HG02885 (cell line): Measurements from ENCODE around the gene FSCB.
"Not testable (repeated sequence)": the region's sequence is repeated elsewhere in the genome, so short reads cannot be mapped to it uniquely, and the experiment has no call there.

Experiments used
- ATAC-seq: cut with Tn5 transposase; IDR thresholded peaks from one replicate; pipeline ENCODE4 v1.9.1; 2021; ENCODE audit warnings: mild to moderate bottlenecking; ENCODE audit not compliant: unreplicated experiment, poor library complexity

Gene FSCB

GRCh38 chr14:44507183-44507582 lies at the start of gene FSCB:
TSS of gene FSCB (minus strand) at chr14:44507283. CDS start at chr14:44506987, 296 bp downstream.
- no peak for ATAC-seq

- ATAC-seq, result no peak
Observed at GRCh38 chr14:44531658-44532057, 24.6 kb upstream of the FSCB start.

- ATAC-seq, result no peak
Observed at GRCh38 chr14:44530475-44530874, 23.4 kb upstream of the FSCB start.

- ATAC-seq, result no peak
Observed at GRCh38 chr14:44529026-44529425, 21.9 kb upstream of the FSCB start.

- ATAC-seq, result no peak
Observed at GRCh38 chr14:44528180-44528579, 21.1 kb upstream of the FSCB start.

- no peak for ATAC-seq
Observed at GRCh38 chr14:44525237-44525636, 18.2 kb upstream of the FSCB start.

- not testable (repeated sequence) for ATAC-seq
Observed at GRCh38 chr14:44515668-44516067, 8.6 kb upstream of the FSCB start.

- ATAC-seq, result no peak
Observed at GRCh38 chr14:44508834-44509233, 1.8 kb upstream of the FSCB start.

- ATAC-seq, result no peak
Observed at GRCh38 chr14:44505588-44505987, 1.5 kb downstream of the FSCB start.

- no peak for ATAC-seq
Observed at GRCh38 chr14:44497148-44497547, 9.9 kb downstream of the FSCB start.

GRCh38 chr14:44494137-44494536 lies 12.9 kb downstream of the FSCB start:
- ATAC-seq, result no peak

GRCh38 chr14:44490966-44491365 lies 16.1 kb downstream of the FSCB start:
- ATAC-seq, result no peak

- ATAC-seq, result no peak
Observed at GRCh38 chr14:44477953-44478352, 29.1 kb downstream of the FSCB start.

- ATAC-seq, result no peak
Observed at GRCh38 chr14:44468771-44469170, 38.3 kb downstream of the FSCB start.

GRCh38 chr14:44463356-44464004 lies 43.6 kb downstream of the FSCB start:
- ATAC-seq, result no peak

GRCh38 chr14:44462381-44462780 lies 44.7 kb downstream of the FSCB start:
- ATAC-seq, result no peak

GRCh38 chr14:44461811-44462210 lies 45.3 kb downstream of the FSCB start:
- no peak for ATAC-seq
